Eye (tissue), 1 donor: ENCODE measurements around the gene KCNQ1OT1.

Experiments
- DNase-seq: peaks from one replicate; pipeline ENCODE4 v3.0.0-alpha.2; 2015

Gene KCNQ1OT1

DNA sequence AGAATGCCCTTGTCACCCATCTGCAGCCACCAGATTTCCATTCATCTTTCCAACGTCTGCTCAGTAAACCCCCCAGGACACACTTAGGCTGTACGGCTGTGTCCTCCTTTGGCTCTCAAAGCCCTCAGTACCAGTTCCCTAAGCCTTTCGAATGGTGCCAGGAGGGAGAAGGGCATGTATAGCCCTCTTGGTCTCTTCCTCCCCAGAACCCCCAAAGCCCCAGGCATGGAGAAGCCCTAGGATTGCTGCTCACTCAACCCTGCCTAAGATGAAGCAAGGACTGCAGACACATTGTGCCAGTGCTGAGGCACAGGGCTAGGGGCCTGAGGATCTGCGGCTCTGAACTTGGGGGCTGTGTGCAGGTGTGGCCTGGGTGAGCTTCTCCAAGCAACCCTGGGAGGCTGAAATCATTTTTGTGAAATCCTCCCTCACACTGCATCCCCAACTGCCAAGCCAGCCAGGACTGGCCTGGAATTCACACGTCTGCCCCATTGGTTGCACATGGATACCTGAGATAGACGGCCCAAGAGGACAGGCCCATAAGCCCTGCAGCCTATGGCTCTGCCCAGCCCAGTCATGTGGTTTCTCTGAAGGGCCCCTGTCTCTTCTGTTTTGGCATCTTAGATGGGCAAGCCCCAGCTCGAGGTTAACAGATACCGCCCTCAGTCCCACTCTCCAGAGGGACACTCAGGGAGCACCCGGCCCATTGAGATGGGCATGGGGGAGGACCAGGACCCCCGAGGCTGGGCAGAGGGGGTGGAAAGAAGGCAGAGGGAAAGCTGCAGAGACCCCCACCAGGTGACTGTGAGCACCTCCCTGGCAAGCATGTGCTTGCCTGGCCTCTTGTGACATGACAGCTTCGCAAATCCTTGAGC is 34.0 kb downstream of the KCNQ1OT1 start:
- DNase-seq = no peak

- no peak for DNase-seq
Measured at GRCh38 chr11:2664791-2665525, 34.8 kb downstream of the KCNQ1OT1 start.

DNA sequence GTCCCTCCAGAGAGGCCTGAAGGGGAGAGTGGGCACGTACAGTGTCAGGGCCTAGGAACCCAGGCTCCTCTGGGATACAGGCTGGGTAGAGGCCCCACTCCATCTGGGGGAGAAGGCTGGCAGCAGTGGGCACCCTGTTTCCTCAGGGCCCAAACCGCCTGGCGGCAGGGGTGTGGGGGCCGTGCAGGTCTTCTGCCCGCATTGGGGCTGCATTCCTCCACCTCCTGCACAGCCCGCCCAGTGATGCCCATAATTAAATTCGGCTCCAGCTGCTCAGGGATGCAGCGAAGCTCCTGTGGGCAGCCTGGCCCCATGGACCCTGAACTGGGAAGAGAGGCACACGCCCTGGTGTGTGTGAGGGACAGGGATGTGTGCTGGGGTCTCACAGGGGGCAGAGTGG is 35.4 kb downstream of the KCNQ1OT1 start:
- DNase-seq = no peak

DNA sequence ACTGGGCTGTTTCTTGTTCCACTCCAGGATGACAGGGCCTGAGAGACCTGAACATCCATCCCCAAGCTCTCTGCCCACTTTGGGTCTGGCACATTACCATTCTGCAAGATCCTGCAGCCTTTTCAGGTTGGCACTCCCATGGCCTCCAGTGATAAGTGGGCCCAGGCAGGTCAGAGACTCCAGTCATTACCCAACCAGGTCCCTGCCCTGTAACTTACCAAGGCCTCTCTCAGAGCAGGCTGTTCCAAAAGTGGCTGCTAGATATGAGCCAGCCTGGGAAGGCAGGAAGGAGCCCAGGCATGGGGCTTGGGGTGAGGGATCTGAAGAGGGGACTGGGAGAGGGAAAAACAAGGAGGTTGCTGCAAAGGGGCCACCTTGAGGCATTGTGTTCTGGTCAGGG is 35.9 kb downstream of the KCNQ1OT1 start:
- DNase-seq = no peak

- no peak for DNase-seq
Measured at GRCh38 chr11:2663506-2663905, 36.3 kb downstream of the KCNQ1OT1 start.

GRCh38 chr11:2662430-2663299 is 37.1 kb downstream of the KCNQ1OT1 start:
- DNase-seq = no peak

GRCh38 chr11:2662024-2662312 is 37.8 kb downstream of the KCNQ1OT1 start:
- no peak for DNase-seq

- no peak for DNase-seq
Measured at GRCh38 chr11:2661173-2662023, 38.4 kb downstream of the KCNQ1OT1 start.

GRCh38 chr11:2660357-2660939 is 39.3 kb downstream of the KCNQ1OT1 start:
- no peak for DNase-seq

DNA sequence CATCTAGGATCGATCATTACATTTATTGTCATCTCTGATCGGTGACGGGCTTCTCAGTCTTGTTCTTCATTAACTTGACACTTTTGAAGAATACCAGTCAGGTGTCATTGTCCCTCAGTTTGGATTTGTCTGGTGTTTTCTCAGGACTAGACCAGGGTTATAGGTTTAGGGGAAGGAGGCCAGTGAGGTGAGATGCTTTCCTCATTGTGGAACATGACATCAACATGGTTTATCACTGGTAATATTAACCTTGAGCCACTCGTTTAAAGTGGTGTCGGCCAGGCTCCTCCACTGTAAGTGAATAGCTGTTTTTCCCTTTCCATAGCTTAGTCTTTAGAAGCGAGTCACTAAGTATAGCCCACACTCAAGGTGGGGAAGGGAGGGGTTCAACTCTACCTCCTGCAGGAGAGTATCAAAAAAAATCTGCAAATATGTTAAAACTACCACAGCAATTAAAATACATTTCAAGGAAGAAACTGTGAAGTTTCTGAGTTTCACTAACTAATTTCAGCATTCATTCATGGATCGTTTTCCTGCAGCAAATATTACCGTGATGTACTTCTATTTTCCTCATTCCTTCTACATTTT is 42.0 kb downstream of the KCNQ1OT1 start:
- no peak for DNase-seq

GRCh38 chr11:2656859-2657258 is 42.9 kb downstream of the KCNQ1OT1 start:
- no peak for DNase-seq

DNA sequence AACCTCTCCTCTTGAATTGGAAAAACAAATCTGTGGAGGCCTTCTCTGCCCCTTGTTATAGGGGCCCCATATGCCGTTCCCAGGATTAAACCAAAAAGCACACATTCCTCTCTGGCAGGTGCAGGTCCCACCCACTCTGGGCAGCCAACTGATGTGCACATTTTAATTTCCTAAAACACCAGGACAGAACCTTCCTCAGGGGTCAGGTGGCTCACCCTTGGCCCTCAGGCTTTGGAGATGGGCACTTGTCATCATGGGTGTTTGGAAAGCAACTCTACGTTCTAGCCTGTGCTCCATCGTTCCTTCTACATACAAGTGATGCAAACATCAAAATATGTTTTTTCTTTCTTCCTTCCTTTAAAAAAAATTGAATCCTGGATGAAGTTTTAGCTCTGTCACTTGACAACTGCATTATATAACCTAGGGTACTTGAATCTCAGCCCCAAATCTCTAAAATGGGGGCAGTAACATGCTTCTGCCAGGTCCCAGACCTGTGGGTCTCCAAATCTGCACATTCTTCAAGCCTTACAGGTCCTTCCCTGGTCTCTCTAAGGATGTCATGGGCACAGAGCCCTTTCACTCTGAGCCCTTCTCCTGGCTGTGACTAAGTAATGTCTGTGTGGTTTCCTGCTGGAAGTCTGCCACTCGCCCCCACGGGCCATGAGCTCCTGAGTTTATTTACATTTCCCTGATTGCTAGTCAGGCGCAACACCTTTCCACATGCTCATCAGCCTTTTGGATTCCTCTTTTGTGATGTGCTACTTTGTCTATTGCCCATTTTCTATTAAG is 43.8 kb downstream of the KCNQ1OT1 start:
- no peak for DNase-seq

GRCh38 chr11:2655016-2655719 is 44.6 kb downstream of the KCNQ1OT1 start:
- no peak for DNase-seq

DNA sequence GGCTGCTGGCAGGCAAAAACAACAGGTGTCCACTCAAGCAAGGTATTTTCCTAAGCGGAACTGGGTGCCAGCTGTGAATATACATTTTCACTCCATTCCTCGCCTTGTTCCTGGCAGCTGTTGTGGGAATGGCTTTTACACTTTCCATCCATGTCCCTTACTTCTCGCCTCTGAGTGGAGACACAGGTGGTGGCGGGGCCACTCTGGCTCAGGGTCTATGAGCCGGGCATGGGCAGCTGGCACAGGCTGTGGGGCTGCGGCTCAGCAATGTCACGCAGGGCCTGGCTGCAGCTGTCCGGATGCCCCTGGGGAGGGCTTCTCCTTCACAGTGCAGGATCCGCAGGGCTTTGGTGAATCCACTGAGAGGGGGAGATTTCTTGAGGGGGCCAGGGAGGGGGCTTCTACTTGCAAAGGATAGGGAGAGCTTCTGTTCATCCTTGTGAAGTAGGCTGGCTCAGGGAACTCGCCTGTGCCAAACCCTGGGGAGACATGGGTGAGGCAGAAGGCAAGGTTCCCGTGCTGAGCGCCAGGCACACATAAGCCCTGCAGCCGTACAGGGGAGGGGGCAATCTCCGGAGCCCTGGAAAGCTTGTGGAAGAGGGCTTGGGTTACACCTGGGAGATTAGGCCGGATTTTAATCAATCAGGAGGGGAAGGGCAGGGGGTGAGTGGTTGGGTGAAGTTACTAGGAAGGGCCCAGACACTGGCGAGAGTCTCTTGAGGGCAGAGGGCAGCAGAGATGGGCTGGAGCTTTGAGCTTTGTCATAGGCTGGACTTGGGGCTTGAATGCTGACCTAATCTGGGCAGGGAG is 45.7 kb downstream of the KCNQ1OT1 start:
- peak; percentile 49 for DNase-seq

- DNase-seq = no peak
Measured at GRCh38 chr11:2653198-2653551, 46.6 kb downstream of the KCNQ1OT1 start.

- no peak for DNase-seq
Measured at GRCh38 chr11:2652333-2653197, 47.2 kb downstream of the KCNQ1OT1 start.

DNA sequence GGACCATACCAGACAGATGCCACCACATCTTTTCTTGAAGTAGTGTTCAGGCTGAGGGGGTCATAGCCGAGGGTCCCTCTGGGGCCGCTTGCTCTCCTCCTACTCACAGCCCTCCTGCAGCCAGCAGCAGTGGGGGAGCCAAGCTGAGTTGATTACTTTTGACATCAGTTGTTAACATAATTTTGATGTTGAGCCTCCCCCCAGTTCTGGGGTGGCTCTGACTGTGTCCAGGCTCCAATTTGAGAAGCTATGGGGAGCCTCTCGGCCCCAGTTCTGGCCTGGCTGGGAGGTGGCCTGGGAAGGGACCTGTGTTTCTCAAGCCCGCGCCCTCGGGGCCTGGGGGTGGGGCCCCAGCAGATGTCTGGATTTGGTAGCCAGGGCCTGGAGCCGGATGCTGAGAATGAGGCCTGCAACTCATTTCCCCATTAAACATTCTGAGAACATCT is 47.9 kb downstream of the KCNQ1OT1 start:
- DNase-seq = peak; percentile 41

- no peak for DNase-seq
Measured at GRCh38 chr11:2651054-2651617, 48.7 kb downstream of the KCNQ1OT1 start.
